Left forelimb (tissue), 1 donor: Measurements from ENCODE around the gene PIWIL4.

Experiments
- DNase-seq: peaks from one replicate; pipeline ENCODE4 v3.0.0-alpha.2; 2018; ENCODE audit warnings: low spot score

PIWIL4 gene

GRCh38 chr11:94664346-94664745, 97.2 kb downstream of the PIWIL4 start:
- DNase-seq: no peak

- no peak for DNase-seq
These were observed 98.0 kb downstream of the PIWIL4 start for GRCh38 chr11:94665116-94665659.

- DNase-seq: no peak
These were observed 99.9 kb downstream of the PIWIL4 start for GRCh38 chr11:94666792-94667721.

- DNase-seq: no peak
These were observed 101.1 kb downstream of the PIWIL4 start for GRCh38 chr11:94668212-94668793.

GRCh38 chr11:94669023-94669422, 101.9 kb downstream of the PIWIL4 start:
- no peak for DNase-seq
